Osteocyte (in vitro differentiated cells): Measurements from ENCODE around the gene FHIT. TPM values are rescaled to one million over a fixed set of nuclear protein-coding genes. Genes with fewer than 3 reads are reported as not detected.

Experiments
- DNase-seq: peaks from one replicate; pipeline ENCODE4 v3.0.0; 2021; ENCODE audit warnings: mixed read lengths; ENCODE audit not compliant: unreplicated experiment; ENCODE audit errors: extremely low spot score
- H3K27ac Mint-ChIP-seq: one replicate; pipeline ENCODE4 v1.8.0; 2021; ENCODE audit warnings: mild to moderate bottlenecking, mixed read lengths; ENCODE audit not compliant: unreplicated experiment
- H3K27me3 Mint-ChIP-seq: one replicate; pipeline ENCODE4 v1.8.0; 2021; ENCODE audit warnings: mixed read lengths; ENCODE audit not compliant: unreplicated experiment
- H3K36me3 Mint-ChIP-seq: one replicate; pipeline ENCODE4 v1.8.0; 2021; ENCODE audit warnings: mixed read lengths; ENCODE audit not compliant: unreplicated experiment
- H3K4me1 Mint-ChIP-seq: one replicate; pipeline ENCODE4 v1.8.0; 2021; ENCODE audit warnings: mixed read lengths; ENCODE audit not compliant: unreplicated experiment
- H3K4me3 Mint-ChIP-seq: one replicate; pipeline ENCODE4 v1.8.0; 2021; ENCODE audit warnings: mild to moderate bottlenecking, moderate library complexity, mixed read lengths; ENCODE audit not compliant: unreplicated experiment
- H3K9me3 Mint-ChIP-seq: one replicate; pipeline ENCODE4 v1.8.0; 2021; ENCODE audit warnings: mixed read lengths; ENCODE audit not compliant: unreplicated experiment
- total RNA-seq: library from RNA; stranded (reverse); gene quantifications from 2 replicates; pipeline ENCODE4 v1.2.1, GENCODE V29; 2021
- TF ChIP-seq, protein P1 (sequence below): fragments of 200-600 bp; sonication (generic); IDR thresholded peaks from 2 replicates; pipeline ENCODE4 v1.5.0; 2021; ENCODE audit warnings: antibody characterized with exemption, mild to moderate bottlenecking, moderate library complexity

FHIT gene
- total RNA-seq, 1 donor from 2014 or later = 2.3 TPM

DNA sequence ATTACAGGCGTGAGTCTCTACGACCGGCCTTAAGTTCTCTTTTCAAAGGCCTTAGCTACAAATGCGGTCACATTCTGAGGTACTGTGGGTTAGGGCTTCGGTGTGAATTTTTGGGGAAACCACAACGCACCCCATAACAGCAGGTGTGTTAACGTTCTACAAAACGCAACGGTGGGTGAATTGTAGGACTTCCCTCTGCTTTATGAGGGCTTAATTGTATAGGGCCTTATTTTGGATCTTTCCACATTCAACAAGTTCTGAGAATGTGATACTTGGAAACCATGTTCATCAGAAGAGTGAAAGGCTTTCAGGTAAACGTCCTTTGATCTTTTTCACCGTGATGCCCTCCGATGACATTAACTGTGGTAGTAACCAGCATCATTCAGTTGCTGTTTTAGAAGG, 1202.8 kb downstream of the FHIT start:
- no peak overlapping the region for H3K4me3 Mint-ChIP-seq
- H3K27ac Mint-ChIP-seq = no peak overlapping the region
- peaks cover 6% of the 10 kb centered on the region for H3K9me3 Mint-ChIP-seq
- H3K36me3 Mint-ChIP-seq = no peaks in the 10 kb centered on the region
- no peaks in the 10 kb centered on the region for H3K27me3 Mint-ChIP-seq
- TF ChIP-seq, protein P1, sequence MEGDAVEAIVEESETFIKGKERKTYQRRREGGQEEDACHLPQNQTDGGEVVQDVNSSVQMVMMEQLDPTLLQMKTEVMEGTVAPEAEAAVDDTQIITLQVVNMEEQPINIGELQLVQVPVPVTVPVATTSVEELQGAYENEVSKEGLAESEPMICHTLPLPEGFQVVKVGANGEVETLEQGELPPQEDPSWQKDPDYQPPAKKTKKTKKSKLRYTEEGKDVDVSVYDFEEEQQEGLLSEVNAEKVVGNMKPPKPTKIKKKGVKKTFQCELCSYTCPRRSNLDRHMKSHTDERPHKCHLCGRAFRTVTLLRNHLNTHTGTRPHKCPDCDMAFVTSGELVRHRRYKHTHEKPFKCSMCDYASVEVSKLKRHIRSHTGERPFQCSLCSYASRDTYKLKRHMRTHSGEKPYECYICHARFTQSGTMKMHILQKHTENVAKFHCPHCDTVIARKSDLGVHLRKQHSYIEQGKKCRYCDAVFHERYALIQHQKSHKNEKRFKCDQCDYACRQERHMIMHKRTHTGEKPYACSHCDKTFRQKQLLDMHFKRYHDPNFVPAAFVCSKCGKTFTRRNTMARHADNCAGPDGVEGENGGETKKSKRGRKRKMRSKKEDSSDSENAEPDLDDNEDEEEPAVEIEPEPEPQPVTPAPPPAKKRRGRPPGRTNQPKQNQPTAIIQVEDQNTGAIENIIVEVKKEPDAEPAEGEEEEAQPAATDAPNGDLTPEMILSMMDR = no peak
- no peak for DNase-seq
- H3K4me1 Mint-ChIP-seq = no peaks in the 10 kb centered on the region

DNA sequence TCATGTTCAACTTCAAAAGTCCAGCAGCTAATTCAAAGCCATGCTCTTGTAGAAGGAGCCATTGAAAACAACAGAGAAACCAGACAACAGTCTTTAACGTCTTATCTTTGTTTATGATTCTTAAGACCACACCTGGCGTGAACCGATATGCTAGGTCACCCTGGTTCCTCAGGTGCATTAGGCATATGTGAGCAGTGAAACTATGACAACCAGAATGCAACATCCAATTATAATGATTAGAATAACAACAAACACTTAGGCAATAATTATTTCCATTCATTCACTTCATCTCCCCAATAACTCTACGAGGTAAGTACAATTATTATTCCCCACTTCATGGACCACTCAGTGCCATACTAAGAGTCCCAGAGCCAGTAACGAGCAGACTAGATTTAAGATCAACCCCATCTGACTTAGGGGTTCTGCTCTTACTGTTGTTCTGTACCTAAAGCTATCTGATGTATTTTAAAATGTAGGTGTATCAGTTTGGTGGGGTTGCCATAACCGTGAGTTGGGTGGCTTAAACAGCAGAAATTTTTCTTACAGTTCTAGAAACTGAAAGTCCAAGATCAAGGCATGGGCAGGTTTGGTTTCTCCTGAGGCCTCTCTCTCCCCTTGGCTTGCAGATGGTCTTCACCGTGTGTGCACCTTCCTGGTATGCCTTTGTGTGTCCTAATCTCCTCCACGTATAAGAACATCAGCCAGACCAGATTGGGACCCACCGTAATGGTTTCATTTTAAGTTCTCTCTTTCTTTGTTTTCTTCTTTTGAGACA, 1203.6 kb downstream of the FHIT start:
- no peak overlapping the region for H3K4me3 Mint-ChIP-seq
- no peaks in the 10 kb centered on the region for H3K36me3 Mint-ChIP-seq
- DNase-seq = no peak
- no peaks in the 10 kb centered on the region for H3K4me1 Mint-ChIP-seq
- no peaks in the 10 kb centered on the region for H3K27me3 Mint-ChIP-seq
- H3K27ac Mint-ChIP-seq = no peak overlapping the region
- TF ChIP-seq, protein P1 = no peak
- H3K9me3 Mint-ChIP-seq = peaks cover 6% of the 10 kb centered on the region

DNA sequence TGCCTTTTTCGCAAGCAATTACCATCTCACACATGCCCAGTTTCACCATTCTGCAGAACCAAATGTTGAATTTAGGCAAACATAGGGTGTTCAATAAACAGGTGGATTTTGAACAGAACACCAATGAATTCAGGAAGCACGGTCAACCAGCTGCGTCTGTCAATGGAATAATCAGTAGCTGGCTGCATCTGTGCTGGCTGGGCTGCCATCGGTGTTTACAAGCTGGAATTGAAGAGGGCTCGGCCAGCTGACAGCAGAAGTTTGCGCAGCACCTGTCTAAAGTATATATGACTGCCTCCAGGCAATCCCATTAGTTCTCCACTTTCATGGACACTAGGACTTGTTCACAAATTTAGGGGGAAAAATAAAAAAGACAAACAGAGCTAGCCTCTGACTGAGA, 1205.0 kb downstream of the FHIT start:
- H3K9me3 Mint-ChIP-seq = peaks cover 6% of the 10 kb centered on the region
- H3K4me3 Mint-ChIP-seq = no peak overlapping the region
- H3K4me1 Mint-ChIP-seq = no peaks in the 10 kb centered on the region
- DNase-seq = no peak
- H3K27me3 Mint-ChIP-seq = no peaks in the 10 kb centered on the region
- no peaks in the 10 kb centered on the region for H3K36me3 Mint-ChIP-seq
- TF ChIP-seq, protein P1 = no peak
- no peak overlapping the region for H3K27ac Mint-ChIP-seq

DNA sequence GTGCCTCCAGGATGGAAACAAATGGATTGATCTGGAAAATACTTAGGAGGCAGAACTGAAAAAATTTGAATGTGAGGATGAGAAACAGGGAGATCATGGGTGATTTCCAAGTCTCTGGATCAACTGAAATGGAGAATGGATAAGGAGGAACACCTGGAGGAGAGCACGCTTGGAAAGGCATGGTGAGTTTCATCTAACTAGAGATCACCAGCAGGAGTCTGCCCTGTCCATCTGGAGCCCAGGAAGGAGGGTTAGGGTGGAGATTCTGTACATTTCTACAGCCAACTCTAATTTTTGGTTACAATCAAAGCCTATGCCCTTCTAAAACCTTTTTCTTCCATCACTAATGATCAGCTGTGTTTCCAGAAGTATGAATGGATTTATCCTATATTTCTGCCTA, 1205.6 kb downstream of the FHIT start:
- no peaks in the 10 kb centered on the region for H3K36me3 Mint-ChIP-seq
- no peak overlapping the region for H3K4me3 Mint-ChIP-seq
- peaks cover 6% of the 10 kb centered on the region for H3K9me3 Mint-ChIP-seq
- H3K27ac Mint-ChIP-seq = no peak overlapping the region
- H3K27me3 Mint-ChIP-seq = no peaks in the 10 kb centered on the region
- no peak for DNase-seq
- H3K4me1 Mint-ChIP-seq = no peaks in the 10 kb centered on the region
- TF ChIP-seq, protein P1 = no peak

DNA sequence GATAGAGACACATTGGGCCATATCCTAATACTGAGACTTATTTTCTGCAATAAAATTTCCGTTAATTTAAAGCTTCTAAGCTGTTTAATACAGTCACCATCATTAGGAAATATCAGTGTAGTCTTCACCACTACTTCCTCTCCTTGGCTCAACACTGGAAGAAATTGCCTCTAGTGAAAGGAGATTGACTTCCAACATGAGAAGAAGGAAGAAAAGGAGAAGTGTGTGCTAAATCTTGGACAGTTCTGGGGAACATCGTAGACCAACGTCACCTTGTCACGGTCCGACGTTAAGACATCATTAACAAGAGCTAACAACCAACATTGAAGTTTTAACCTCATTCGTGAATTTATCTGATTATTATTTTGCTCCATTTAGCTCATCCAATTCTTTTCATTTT, 1214.4 kb downstream of the FHIT start:
- Mint-ChIP-seq H3K9me3 (no peaks in the 10 kb centered on the region), H3K36me3 (no peaks in the 10 kb centered on the region), H3K27me3 (peaks cover 2% of the 10 kb centered on the region), H3K27ac (no peak overlapping the region), H3K4me1 (no peaks in the 10 kb centered on the region), H3K4me3 (no peak overlapping the region)
- TF ChIP-seq, protein P1 = no peak
- DNase-seq = no peak
